Activated CD4-positive, alpha-beta T cell treated with anti-CD3 and anti-CD28 coated beads, Interleukin-2, amount 10 ng/mL, durations not matched to agents 7 days and 5 days (primary cell): Measurements from ENCODE around the gene AGAP9. TPM values are rescaled to one million over a fixed set of nuclear protein-coding genes. Genes with fewer than 3 reads are reported as not detected.
"Not testable (repeated sequence)": the region's sequence is repeated elsewhere in the genome, so short reads cannot be mapped to it uniquely, and the experiment has no call there.

Experiments used
- CTCF ChIA-PET: fragments of 350-600 bp; sonication (Branson Sonifier 250); formaldehyde crosslinking; loops from one replicate; lab custom pipeline; 2021; ENCODE audit warnings: antibody characterized with exemption; lab: Charles Lee
- POLR2A ChIA-PET: fragments of 350-600 bp; sonication (Branson Sonifier 250); formaldehyde crosslinking; loops from one replicate; lab custom pipeline; 2021; ENCODE audit warnings: antibody characterized with exemption; lab: Charles Lee
- DNase-seq: peaks from one replicate; pipeline ENCODE4 v3.0.0-alpha.2; 2020
- H3K27ac Mint-ChIP-seq: one replicate; pipeline ENCODE4 v1.8.0; 2021; ENCODE audit warnings: mild to moderate bottlenecking, moderate library complexity, mixed read lengths
- H3K27me3 Mint-ChIP-seq: one replicate; pipeline ENCODE4 v1.8.0; 2021; ENCODE audit warnings: mixed read lengths
- H3K36me3 Mint-ChIP-seq: one replicate; pipeline ENCODE4 v1.8.0; 2021; ENCODE audit warnings: low read depth, mixed read lengths
- H3K4me1 Mint-ChIP-seq: one replicate; pipeline ENCODE4 v1.8.0; 2021; ENCODE audit warnings: mixed read lengths
- H3K4me3 Mint-ChIP-seq: one replicate; pipeline ENCODE4 v1.8.0; 2021; ENCODE audit warnings: mild to moderate bottlenecking, moderate library complexity, mixed read lengths
- H3K9me3 Mint-ChIP-seq: one replicate; pipeline ENCODE4 v1.8.0; 2021; ENCODE audit warnings: mixed read lengths
- total RNA-seq, 2 experiments: library from RNA; stranded (reverse); gene quantifications; one replicate each; pipeline ENCODE4 v1.2.3, GENCODE V29; 2021

Gene AGAP9
- 1 to 10 TPM; 3.5 to 4.0 TPM for total RNA-seq

- POLR2A ChIA-PET, H3K27ac Mint-ChIP-seq, H3K9me3 Mint-ChIP-seq, CTCF ChIA-PET, H3K36me3 Mint-ChIP-seq, H3K27me3 Mint-ChIP-seq, H3K4me3 Mint-ChIP-seq, H3K4me1 Mint-ChIP-seq, DNase-seq: not testable (repeated sequence)
Observed at GRCh38 chr10:47523475-47523874, at the start of gene AGAP9. Gene AGAP9 (minus strand): TSS chr10:47523638. CDS start chr10:47523526, 112 bp downstream.

DNA sequence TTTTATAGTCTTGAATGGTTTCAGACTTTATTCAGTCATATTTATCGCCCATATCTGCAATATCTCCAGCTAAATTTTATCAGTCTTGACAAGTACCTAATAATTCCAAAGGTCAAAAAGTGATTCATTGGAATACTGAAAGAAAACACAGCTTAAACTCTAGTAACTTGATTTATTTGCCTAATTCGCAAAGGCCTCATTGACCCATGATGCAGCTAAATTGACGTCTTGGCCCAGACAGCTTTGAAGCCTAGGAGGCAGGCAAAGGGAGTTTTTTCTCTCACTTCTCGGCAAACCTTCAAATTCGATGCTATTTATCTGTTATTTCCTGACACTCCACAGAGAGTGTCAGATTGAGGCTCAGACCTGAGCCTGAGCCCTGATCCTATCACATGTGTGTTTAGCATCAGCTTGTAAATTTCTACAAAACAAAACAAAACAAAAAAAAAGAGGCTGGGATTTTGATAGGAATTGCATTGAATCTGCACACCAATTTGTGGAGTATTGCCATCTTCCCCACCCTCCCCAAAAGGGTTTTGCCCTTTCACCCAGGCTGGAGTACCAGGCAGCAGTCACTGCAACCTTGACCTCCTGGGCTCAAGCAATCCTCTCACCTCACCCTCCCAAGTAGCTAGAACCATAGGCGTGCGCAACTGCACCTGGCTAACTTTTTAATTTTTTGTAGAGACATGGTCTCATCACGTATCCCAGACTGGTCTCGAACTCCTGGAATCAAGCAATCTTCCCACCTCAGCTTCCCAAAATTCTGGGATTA, 47.9 kb upstream of the AGAP9 start:
- H3K36me3 Mint-ChIP-seq, H3K27me3 Mint-ChIP-seq, H3K27ac Mint-ChIP-seq, H3K4me1 Mint-ChIP-seq, H3K9me3 Mint-ChIP-seq, H3K4me3 Mint-ChIP-seq, POLR2A ChIA-PET, CTCF ChIA-PET, DNase-seq: not testable (repeated sequence)

- H3K4me3 Mint-ChIP-seq, H3K4me1 Mint-ChIP-seq, DNase-seq, H3K9me3 Mint-ChIP-seq, CTCF ChIA-PET, POLR2A ChIA-PET, H3K36me3 Mint-ChIP-seq, H3K27ac Mint-ChIP-seq, H3K27me3 Mint-ChIP-seq: not testable (repeated sequence)
Observed at GRCh38 chr10:47566757-47567156, 43.3 kb upstream of the AGAP9 start.

GRCh38 chr10:47566108-47566699, 42.8 kb upstream of the AGAP9 start:
- H3K27ac Mint-ChIP-seq, CTCF ChIA-PET, H3K9me3 Mint-ChIP-seq, DNase-seq, POLR2A ChIA-PET, H3K4me1 Mint-ChIP-seq, H3K36me3 Mint-ChIP-seq, H3K4me3 Mint-ChIP-seq, H3K27me3 Mint-ChIP-seq: not testable (repeated sequence)

DNA sequence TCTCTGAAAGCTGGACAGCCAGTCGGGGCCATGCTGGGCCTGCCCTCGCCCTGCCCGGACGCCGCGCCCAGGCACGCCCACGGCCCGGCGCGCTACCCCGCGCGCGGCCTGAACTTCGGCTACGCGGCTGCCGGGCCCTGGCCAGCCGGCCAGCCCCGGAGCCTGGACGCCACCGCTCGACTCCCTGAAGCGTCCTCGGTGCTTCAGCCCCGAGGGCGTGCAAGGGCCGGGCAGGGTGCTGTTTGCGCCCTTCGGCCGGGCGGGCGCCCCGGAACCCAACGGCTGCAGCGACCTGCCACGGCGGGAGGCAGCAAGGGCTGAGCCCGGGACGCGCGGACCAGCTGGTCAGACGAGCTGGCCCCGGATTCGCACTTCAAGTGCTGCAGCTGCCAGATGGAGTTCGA, 42.1 kb upstream of the AGAP9 start:
- POLR2A ChIA-PET, H3K4me3 Mint-ChIP-seq, H3K27me3 Mint-ChIP-seq, H3K27ac Mint-ChIP-seq, H3K4me1 Mint-ChIP-seq, H3K9me3 Mint-ChIP-seq, CTCF ChIA-PET, DNase-seq, H3K36me3 Mint-ChIP-seq: not testable (repeated sequence)

DNA sequence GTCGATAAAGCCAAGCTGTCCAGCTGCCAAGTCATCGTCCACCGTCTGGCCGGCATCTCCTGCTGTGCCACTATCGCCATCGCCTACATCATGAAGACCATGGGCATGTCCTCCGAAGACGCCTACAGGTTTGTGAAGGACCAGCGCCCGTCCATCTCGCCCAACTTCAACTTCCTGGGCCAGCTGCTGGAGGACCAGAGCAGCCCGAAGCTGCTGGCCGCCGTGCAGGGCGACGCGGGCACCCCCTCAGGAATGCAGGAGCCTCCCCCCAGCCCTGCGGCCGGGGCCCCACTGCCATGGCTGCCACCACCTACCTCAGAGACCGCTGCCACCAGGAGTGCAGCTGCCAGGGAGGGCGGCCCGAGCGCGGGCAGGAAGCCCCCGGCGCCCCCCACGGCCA, 41.5 kb upstream of the AGAP9 start:
- H3K27me3 Mint-ChIP-seq, DNase-seq, POLR2A ChIA-PET, H3K9me3 Mint-ChIP-seq, H3K36me3 Mint-ChIP-seq, H3K4me1 Mint-ChIP-seq, H3K27ac Mint-ChIP-seq, CTCF ChIA-PET, H3K4me3 Mint-ChIP-seq: not testable (repeated sequence)

GRCh38 chr10:47564318-47564717, 40.9 kb upstream of the AGAP9 start:
- H3K4me1 Mint-ChIP-seq, H3K4me3 Mint-ChIP-seq, H3K27me3 Mint-ChIP-seq, POLR2A ChIA-PET, CTCF ChIA-PET, H3K36me3 Mint-ChIP-seq, H3K27ac Mint-ChIP-seq, DNase-seq, H3K9me3 Mint-ChIP-seq: not testable (repeated sequence)

GRCh38 chr10:47560452-47560851, 37.0 kb upstream of the AGAP9 start:
- H3K27ac Mint-ChIP-seq, H3K4me1 Mint-ChIP-seq, H3K9me3 Mint-ChIP-seq, POLR2A ChIA-PET, H3K4me3 Mint-ChIP-seq, DNase-seq, H3K36me3 Mint-ChIP-seq, CTCF ChIA-PET: not testable (repeated sequence)
- peaks cover 19% of the 10 kb centered on the region for H3K27me3 Mint-ChIP-seq

DNA sequence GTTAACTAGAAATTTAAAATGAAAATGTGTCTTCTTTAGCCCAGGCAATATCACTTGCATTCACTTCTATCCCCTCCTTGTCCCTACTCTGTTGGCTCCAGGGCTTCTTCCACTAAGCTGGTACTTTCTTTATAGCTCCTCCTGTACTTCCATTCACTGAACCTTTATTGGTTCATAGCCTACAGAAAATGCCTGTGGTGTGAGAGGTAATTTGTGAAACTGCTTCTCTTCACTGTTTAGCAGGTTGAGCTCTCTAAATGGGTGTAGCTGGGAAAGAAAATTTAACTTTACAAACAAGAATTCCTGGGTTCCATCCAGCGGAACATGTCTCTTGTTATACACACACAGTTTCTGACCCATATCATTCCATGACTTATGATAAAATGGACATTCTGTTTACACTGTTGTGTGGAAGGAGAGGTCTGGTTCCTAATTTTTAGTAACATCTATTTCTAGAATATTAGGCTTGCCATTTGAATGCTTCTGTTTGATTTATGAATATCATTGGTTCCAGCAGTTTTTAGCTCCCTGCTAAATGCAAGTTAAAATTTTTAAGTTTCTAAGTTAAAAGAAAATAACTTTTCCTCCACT, 36.4 kb upstream of the AGAP9 start:
- CTCF ChIA-PET, H3K4me3 Mint-ChIP-seq, H3K4me1 Mint-ChIP-seq, H3K9me3 Mint-ChIP-seq, H3K36me3 Mint-ChIP-seq, DNase-seq, POLR2A ChIA-PET, H3K27ac Mint-ChIP-seq: not testable (repeated sequence)
- peaks cover 19% of the 10 kb centered on the region for H3K27me3 Mint-ChIP-seq

- H3K36me3 Mint-ChIP-seq, H3K27ac Mint-ChIP-seq, DNase-seq, POLR2A ChIA-PET, H3K9me3 Mint-ChIP-seq, CTCF ChIA-PET, H3K4me3 Mint-ChIP-seq, H3K4me1 Mint-ChIP-seq: not testable (repeated sequence)
- H3K27me3 Mint-ChIP-seq: peaks cover 19% of the 10 kb centered on the region
Observed at GRCh38 chr10:47558109-47558508, 34.7 kb upstream of the AGAP9 start.

- H3K4me3 Mint-ChIP-seq, CTCF ChIA-PET, H3K27ac Mint-ChIP-seq, H3K9me3 Mint-ChIP-seq, POLR2A ChIA-PET, DNase-seq, H3K36me3 Mint-ChIP-seq, H3K4me1 Mint-ChIP-seq: not testable (repeated sequence)
- peaks cover 19% of the 10 kb centered on the region for H3K27me3 Mint-ChIP-seq
Observed at GRCh38 chr10:47557616-47558015, 34.2 kb upstream of the AGAP9 start.

GRCh38 chr10:47555334-47555733, 31.9 kb upstream of the AGAP9 start:
- H3K4me3 Mint-ChIP-seq, H3K9me3 Mint-ChIP-seq, DNase-seq, H3K4me1 Mint-ChIP-seq, H3K36me3 Mint-ChIP-seq, CTCF ChIA-PET, POLR2A ChIA-PET, H3K27ac Mint-ChIP-seq: not testable (repeated sequence)
- H3K27me3 Mint-ChIP-seq: peaks cover 19% of the 10 kb centered on the region

DNA sequence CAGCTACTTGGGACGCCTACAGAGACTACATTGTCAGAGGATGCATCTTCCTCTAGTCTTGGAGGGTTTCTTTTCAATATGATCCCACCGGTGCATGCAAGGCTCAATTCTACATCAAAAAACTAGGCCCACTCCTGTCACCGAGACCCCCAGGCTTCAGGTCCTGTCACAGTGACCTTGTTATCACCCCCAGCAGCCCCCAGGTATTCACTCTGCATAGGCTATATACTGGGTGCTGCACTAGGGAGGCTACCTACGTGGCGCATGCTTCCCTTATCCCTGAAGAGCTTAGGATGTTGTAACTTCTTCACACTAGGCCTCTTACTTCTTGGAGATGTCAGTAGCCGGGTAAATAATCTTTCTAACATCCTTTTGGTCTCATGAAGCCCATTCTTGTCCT, 31.1 kb upstream of the AGAP9 start:
- H3K9me3 Mint-ChIP-seq, CTCF ChIA-PET, POLR2A ChIA-PET, DNase-seq, H3K36me3 Mint-ChIP-seq, H3K27ac Mint-ChIP-seq, H3K4me1 Mint-ChIP-seq: not testable (repeated sequence)
- Mint-ChIP-seq H3K4me3 (peak overlapping the region; percentile 30), H3K27me3 (peaks cover 15% of the 10 kb centered on the region)
